SU-DHL-6 (cell line): ENCODE measurements around the gene RPL10.

Experiments
- EZH2phosphoT487 ChIP-seq: fragments of 200-600 bp; sonication (generic), shearing (Covaris generic); conservative IDR thresholded peaks from 2 replicates; pipeline ENCODE4 v1.6.1; 2018; ENCODE audit warnings: mild to moderate bottlenecking, antibody characterized with exemption, low read length, moderate library complexity, mixed read lengths
- TF ChIP-seq, protein P1 (sequence below): fragments of 200-600 bp; sonication (generic); IDR thresholded peaks from one replicate; pipeline ENCODE4 v1.5.1; 2017; ENCODE audit warnings: antibody characterized with exemption, mild to moderate bottlenecking, low read length, moderate library complexity; ENCODE audit not compliant: insufficient read depth, poor library complexity, severe bottlenecking

DNA sequence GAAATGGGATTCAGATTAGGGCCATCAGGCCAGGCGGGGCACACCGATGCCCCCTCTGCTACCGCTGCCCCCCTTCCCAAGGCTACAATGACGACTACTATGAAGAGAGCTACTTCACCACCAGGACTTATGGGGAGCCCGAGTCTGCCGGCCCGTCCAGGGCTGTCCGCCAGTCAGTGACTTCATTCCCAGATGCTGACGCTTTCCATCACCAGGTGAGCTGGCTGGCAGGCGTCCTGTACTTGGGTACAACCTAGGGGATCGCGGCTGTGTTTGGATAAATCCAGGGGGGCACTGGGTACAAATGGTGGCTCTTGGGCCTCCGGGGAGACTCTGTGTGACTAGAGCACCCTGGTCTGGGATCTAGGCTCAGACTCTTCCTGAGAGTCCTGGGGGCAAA lies 18.0 kb upstream of the RPL10 start:
- TF ChIP-seq, protein P1, sequence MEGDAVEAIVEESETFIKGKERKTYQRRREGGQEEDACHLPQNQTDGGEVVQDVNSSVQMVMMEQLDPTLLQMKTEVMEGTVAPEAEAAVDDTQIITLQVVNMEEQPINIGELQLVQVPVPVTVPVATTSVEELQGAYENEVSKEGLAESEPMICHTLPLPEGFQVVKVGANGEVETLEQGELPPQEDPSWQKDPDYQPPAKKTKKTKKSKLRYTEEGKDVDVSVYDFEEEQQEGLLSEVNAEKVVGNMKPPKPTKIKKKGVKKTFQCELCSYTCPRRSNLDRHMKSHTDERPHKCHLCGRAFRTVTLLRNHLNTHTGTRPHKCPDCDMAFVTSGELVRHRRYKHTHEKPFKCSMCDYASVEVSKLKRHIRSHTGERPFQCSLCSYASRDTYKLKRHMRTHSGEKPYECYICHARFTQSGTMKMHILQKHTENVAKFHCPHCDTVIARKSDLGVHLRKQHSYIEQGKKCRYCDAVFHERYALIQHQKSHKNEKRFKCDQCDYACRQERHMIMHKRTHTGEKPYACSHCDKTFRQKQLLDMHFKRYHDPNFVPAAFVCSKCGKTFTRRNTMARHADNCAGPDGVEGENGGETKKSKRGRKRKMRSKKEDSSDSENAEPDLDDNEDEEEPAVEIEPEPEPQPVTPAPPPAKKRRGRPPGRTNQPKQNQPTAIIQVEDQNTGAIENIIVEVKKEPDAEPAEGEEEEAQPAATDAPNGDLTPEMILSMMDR = no peak
- no peak for TF ChIP-seq EZH2phosphoT487
